DND-41 (cell line): ENCODE measurements around the gene KHDC1.

ENCODE experiments used
- ATAC-seq: fragments of 200-7000 bp; cut with Tn5 transposase; 3 replicates; pipeline ENCODE4 v1.9.1; 2021; ENCODE audit warnings: low read depth; ENCODE audit not compliant: insufficient read depth
- DNase-seq: peaks from one replicate; pipeline ENCODE4 v3.0.0-alpha.2; 2020
- H2AFZ ChIP-seq: 2 replicates; pipeline ENCODE4 v1.6.0; 2012; ENCODE audit warnings: low read depth, low read length
- H3K27ac ChIP-seq: 2 replicates; pipeline ENCODE4 v1.5.1; 2012; ENCODE audit warnings: low read length, inconsistent platforms
- H3K27me3 ChIP-seq: fragments of 200-600 bp; sonication (generic); 2 replicates; pipeline ENCODE4 v1.6.0; 2012; ENCODE audit warnings: low read length, mild to moderate bottlenecking, inconsistent platforms; ENCODE audit not compliant: insufficient read depth, poor library complexity
- H3K36me3 ChIP-seq: 2 replicates; pipeline ENCODE4 v1.5.1; 2012; ENCODE audit warnings: low read length, inconsistent platforms; ENCODE audit not compliant: insufficient read depth
- H3K4me1 ChIP-seq: 2 replicates; pipeline ENCODE4 v1.5.1; 2012; ENCODE audit warnings: mild to moderate bottlenecking, low read length; ENCODE audit not compliant: insufficient read depth
- H3K4me2 ChIP-seq: 2 replicates; pipeline ENCODE4 v1.6.0; 2012; ENCODE audit warnings: mild to moderate bottlenecking, moderate library complexity, low read length, inconsistent platforms; ENCODE audit not compliant: insufficient read depth
- H3K4me3 ChIP-seq, 2 experiments: fragments of 200-600 bp in 1 of 2; shearing (Covaris generic) in 1 of 2; 2 replicates each; pipeline ENCODE4 v1.5.1; 2012 to 2016; ENCODE audit warnings: inconsistent platforms in 2 of 2, low read length in 2 of 2, mild to moderate bottlenecking in 2 of 2, low read depth in 1 of 2, moderate library complexity in 1 of 2
- H3K79me2 ChIP-seq: 2 replicates; pipeline ENCODE4 v1.6.0; 2012; ENCODE audit warnings: low read length, inconsistent platforms; ENCODE audit not compliant: insufficient read depth
- H3K9ac ChIP-seq: 2 replicates; pipeline ENCODE4 v1.6.0; 2012; ENCODE audit warnings: low read depth, mild to moderate bottlenecking, inconsistent platforms, low read length, moderate library complexity
- H3K9me3 ChIP-seq: 2 replicates; pipeline ENCODE4 v1.5.1; 2012; ENCODE audit warnings: low read length, moderate library complexity, mild to moderate bottlenecking, inconsistent platforms; ENCODE audit not compliant: insufficient read depth, severe bottlenecking
- H4K20me1 ChIP-seq: 2 replicates; pipeline ENCODE4 v1.6.0; 2012; ENCODE audit warnings: low read length; ENCODE audit not compliant: insufficient read depth
- CTCF ChIP-seq: IDR thresholded peaks from 2 replicates; pipeline ENCODE4 v1.5.1; 2012; ENCODE audit warnings: borderline replicate concordance, low read length, moderate library complexity, mild to moderate bottlenecking; ENCODE audit not compliant: poor library complexity, severe bottlenecking; ENCODE audit errors: extremely low read depth
- EZH2 ChIP-seq: IDR thresholded peaks from 3 replicates; pipeline ENCODE4 v1.6.1; 2012; ENCODE audit warnings: borderline replicate concordance, low read depth, mild to moderate bottlenecking, moderate library complexity, low read length, inconsistent platforms; ENCODE audit not compliant: severe bottlenecking

Gene KHDC1

GRCh38 chr6:73216859-73217258, 46.1 kb downstream of the KHDC1 start:
- H3K27me3 ChIP-seq, result no peaks in the 10 kb centered on the region
- H3K4me1 ChIP-seq, result no peaks in the 10 kb centered on the region
- H3K79me2 ChIP-seq, result no peaks in the 10 kb centered on the region
- DNase-seq (no peak), ATAC-seq (no peak)
- H3K36me3 ChIP-seq, result no peaks in the 10 kb centered on the region
- no peaks in the 10 kb centered on the region for H4K20me1 ChIP-seq
- no peak overlapping the region for H3K9ac ChIP-seq
- TF ChIP-seq CTCF (no peak), EZH2 (no peak)
- no peak overlapping the region for H3K4me2 ChIP-seq
- no peaks in the 10 kb centered on the region for H3K9me3 ChIP-seq
- no peak overlapping the region for H3K27ac ChIP-seq
- no peak overlapping the region for H2AFZ ChIP-seq
- H3K4me3 ChIP-seq, result no peak overlapping the region

- Histone ChIP-seq H3K36me3 (no peaks in the 10 kb centered on the region), H4K20me1 (no peaks in the 10 kb centered on the region), H3K27me3 (no peaks in the 10 kb centered on the region), H3K27ac (no peak overlapping the region), H3K79me2 (no peaks in the 10 kb centered on the region), H3K9me3 (no peaks in the 10 kb centered on the region), H3K4me2 (no peak overlapping the region), H3K4me1 (no peaks in the 10 kb centered on the region), H3K4me3 (no peak overlapping the region), H2AFZ (no peak overlapping the region), H3K9ac (no peak overlapping the region)
- no peak for DNase-seq
- TF ChIP-seq EZH2, result no peak
- no peak for TF ChIP-seq CTCF
- ATAC-seq, result no peak
Observed at GRCh38 chr6:73209117-73209516, 53.9 kb downstream of the KHDC1 start.

GRCh38 chr6:73207221-73207837, 55.7 kb downstream of the KHDC1 start:
- H3K9me3 ChIP-seq, result no peaks in the 10 kb centered on the region
- no peaks in the 10 kb centered on the region for H3K36me3 ChIP-seq
- H4K20me1 ChIP-seq, result no peaks in the 10 kb centered on the region
- H3K9ac ChIP-seq, result no peak overlapping the region
- DNase-seq (no peak), ATAC-seq (no peak)
- H3K79me2 ChIP-seq, result no peaks in the 10 kb centered on the region
- no peaks in the 10 kb centered on the region for H3K4me1 ChIP-seq
- no peak overlapping the region for H2AFZ ChIP-seq
- H3K4me2 ChIP-seq, result no peak overlapping the region
- no peaks in the 10 kb centered on the region for H3K27me3 ChIP-seq
- TF ChIP-seq CTCF (no peak), EZH2 (no peak)
- H3K27ac ChIP-seq, result no peak overlapping the region
- no peak overlapping the region for H3K4me3 ChIP-seq
